ENCODE data around the gene GAS5.
"Not testable (repeated sequence)": the region's sequence is repeated elsewhere in the genome, so short reads cannot be mapped to it uniquely, and the experiment has no call there.

Gene GAS5
- 365 reads per million, percentile 96 among the genes with 10 or more reads in this experiment for total RNA-seq

DNA sequence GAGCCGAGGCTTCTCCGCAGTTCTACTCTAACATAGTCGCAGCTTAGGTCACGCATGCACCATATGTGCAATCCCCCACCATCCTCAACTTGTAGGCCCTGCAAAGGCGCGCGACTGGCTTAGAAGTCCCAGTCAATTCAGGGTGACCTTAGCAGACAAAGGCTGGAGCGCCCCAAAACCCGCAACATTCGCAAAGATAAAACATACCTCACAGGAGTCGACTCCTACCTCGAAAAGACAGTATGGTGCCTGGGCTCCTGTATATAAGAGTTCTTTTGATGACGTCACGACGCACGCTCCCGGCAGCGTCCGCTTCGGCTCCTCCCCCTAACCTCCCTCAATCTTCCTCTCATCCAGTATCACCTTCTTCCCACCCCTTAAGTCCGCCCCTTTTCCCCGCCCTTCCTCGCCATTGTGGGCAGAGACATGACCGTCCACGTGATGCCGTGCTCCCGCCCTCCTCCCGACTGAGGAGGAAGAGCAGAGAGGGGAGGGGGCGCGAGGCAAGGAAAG, at the start of gene GAS5:
TSS of gene GAS5 (minus strand) at position 237 of the 513 bp plus-strand sequence.
- DNase-seq = peak; percentile 98

DNA sequence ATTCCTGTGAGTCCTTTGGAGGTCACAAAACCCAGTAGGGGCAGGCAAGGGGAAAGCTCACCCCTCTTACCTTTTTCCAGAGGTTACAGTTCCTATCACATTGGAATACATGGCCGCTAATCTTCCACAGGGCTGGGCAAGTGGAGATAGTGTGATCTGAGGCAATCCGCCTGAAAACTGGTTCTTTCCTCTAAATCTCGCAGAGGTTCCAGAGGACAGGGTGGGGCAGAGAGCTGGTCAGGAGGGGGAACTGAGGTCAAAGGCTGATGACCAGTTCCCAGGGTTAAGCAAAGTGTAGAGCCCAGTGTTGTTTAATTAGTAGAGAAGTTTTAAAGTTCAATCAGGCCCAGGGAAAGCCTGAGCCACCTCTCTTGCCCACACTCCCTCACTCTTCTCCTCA, 49.4 kb upstream of the GAS5 start, which contains the start of gene SERPINC1:
TSS of gene SERPINC1 (minus strand) at position 179 of the 400 bp plus-strand sequence. CDS start at position 111, 68 bp downstream.
- no peak for DNase-seq

DNA sequence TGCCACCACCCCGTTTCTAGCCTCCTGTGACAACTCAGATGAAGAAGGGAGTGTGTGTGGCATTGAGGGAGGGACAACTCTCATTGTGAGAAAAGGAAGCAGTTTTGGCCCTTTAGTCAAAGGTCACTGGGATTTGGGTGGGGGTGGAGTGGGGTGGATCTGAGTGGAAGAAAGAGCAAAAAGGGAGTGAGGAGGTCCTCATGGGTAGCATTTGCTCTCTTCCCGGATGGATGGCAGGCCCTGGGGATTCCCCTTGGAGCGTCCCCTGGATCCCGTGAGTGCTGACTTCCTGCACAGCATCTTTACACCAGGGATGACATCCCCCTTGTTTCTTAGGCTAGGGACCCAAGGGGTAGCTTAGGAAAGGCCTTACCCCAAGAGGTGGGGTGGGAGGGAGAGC, 48.9 kb upstream of the GAS5 start:
- DNase-seq = no peak

- DNase-seq = no peak
These were observed 47.8 kb upstream of the GAS5 start for GRCh38 chr1:173915596-173915995.

GRCh38 chr1:173914366-173914871, 46.6 kb upstream of the GAS5 start:
- no peak for DNase-seq

DNA sequence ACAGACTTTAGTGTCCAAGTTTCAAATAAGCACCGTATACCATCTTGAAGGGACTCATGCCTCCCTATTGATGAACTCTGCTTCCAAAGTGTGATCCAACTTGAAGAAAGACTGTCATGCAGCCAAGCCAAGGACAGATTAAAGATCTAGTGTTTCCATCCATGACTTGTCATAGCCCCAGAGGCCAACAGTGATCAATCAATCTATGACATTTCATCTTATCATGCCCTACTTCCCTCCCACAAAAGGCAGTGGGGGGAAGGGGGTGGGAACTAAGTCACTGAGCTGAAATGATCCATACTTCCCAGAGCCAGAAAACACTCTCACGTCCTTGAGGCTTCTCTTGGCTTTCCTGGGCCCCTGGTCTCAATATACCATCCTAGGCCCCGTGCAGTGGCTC, 45.3 kb upstream of the GAS5 start:
- no peak for DNase-seq

DNA sequence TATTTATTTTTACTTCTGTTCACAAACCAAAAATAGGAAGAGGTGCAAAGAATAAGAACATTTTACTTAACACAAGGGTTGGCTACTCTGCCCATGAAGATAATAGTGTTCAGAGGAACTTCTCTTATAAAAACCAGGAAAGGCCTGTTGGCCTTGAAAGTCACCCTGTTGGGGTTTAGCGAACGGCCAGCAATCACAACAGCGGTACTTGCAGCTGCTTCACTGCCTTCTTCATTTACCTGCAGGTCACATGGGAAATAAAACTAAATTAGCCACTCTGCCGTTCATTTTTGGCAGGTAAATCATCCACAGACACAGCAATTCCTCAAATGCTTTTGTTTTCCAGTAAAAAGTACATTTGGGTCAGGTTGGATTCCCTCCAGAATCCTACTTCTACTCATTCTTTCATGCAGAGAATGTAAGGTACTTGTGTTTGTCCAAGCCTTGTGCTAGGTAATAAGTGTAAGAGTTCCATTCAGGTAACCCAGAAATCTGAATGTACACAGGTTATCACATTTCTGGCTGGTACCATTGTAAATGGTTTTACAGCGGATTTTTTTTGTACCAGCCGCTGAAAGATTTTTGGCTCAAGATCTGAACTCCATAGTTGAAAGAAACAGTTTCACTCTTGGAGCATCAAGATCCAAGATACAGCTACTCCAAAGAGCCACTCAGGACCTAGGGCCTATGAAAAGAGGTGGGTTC, 36.2 kb upstream of the GAS5 start:
- DNase-seq = no peak

DNA sequence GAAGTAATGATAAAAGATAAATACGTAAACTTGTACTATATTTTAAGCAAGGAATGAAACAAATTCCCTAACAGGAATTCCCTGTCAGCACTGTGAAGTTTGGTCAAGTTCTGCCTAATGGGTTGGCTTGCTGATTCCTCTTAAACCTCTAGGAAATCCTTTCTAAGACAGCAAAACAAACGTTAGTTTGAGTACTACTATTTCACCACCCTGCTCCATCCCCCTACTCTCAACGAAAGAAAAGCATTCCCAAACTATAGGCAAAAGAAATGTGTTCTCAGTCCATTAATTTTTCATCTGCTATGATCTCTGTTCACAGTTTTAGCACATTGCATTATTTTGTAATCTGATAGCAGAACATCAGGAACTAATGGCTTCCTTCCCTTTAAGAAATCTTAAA, 33.2 kb upstream of the GAS5 start:
- DNase-seq = no peak

GRCh38 chr1:173900427-173900826, 32.6 kb upstream of the GAS5 start:
- DNase-seq = no peak

DNA sequence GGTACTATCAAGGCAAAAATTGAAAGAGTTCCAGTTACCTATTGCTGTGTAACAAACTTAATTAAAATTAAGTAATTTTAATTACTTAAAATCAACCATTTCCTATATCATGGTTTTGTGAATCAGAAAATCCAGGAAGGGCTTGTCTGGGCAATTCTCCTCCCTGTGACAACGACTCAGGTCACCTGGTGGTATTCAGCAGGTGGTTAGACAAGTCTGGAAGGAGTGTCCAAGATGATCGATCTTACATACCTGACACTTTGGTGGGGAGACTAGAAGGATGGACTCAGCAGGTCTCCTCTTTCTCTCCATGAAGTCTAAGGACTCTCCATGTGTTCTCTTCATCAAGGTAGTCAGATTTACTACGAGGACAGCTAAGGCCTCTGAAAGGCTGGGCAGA, 26.4 kb upstream of the GAS5 start:
- no peak for DNase-seq

DNA sequence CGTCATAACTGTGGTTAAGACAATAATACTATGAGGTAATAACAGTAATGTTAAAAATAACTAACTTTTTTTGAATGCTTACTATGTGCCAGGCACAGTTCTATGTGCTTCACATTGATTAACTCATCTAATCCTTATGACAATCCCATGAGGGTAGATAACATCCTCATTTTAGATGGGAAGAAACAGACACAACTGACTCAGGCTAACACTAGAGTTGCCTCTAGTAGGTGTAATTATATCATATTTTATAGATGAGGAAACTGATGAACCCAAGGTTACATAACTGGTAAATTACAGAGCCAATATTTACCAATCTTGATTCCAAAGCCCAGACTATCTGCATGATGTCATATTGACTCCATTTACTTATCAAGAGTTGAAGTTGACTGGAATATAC, 25.8 kb upstream of the GAS5 start:
- no peak for DNase-seq

- DNase-seq = no peak
These were observed 22.1 kb upstream of the GAS5 start for GRCh38 chr1:173889885-173890284.

- DNase-seq = no peak
These were observed 21.0 kb upstream of the GAS5 start for GRCh38 chr1:173888749-173889148.

DNA sequence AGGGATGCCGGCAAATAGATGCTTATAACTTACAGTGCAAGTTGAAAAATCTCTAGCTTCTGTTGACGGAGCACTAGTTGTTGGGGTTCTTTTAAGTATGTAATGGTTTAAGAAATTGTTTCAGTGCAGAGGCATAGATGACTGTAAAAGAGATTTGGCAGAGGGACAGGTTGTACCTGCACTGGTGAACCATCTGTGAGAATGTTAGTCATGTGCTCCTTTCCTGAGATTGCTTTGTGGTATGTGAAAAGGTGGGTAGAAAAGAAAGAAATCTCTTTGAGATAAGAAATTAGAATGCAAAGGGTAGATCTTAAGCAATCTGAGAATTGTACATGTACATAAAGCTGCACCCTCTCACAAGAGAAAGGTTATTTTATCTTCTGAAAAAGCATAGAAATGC, 19.8 kb upstream of the GAS5 start:
- DNase-seq = no peak

DNA sequence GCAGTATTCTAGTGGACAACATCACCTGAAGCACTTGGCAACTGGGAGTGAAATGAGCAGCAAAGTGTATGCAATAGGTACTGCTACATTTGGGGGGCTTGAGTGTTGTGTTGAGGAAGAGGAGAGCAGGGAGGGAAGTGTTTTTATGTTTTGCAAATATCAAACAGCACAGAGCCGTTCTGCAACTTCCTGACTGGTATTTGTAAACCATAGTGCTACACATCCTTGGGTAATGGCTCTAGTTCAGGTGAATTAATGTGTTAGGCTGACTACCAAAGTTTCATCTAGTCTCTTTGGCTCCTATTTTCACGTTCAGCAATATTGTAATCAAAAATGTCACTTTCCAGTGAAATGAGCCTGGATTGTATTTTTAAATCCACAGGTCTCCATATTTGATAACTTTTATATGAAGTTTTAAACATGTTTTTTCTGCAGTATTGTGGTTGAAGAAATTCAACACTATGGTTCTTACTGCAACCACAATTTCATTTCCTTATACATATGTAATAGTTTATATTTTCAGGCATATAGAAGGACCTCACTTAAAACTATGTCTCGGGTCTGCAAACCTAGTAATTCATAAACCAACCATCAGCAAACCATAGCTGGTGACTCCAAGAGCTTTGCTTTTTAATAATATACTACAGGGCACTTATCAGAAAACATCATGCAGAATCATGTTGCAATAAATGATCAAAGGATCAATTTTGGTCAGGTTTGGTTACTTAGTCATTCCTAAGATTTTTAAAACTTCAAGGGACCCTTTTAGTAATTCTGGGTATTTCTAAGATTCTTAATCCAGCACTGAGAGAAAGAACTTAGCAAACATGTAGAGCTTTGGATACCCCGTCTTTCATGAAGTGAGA, 19.2 kb upstream of the GAS5 start:
- no peak for DNase-seq

GRCh38 chr1:173884701-173885100, 16.9 kb upstream of the GAS5 start:
- DNase-seq = no peak

DNA sequence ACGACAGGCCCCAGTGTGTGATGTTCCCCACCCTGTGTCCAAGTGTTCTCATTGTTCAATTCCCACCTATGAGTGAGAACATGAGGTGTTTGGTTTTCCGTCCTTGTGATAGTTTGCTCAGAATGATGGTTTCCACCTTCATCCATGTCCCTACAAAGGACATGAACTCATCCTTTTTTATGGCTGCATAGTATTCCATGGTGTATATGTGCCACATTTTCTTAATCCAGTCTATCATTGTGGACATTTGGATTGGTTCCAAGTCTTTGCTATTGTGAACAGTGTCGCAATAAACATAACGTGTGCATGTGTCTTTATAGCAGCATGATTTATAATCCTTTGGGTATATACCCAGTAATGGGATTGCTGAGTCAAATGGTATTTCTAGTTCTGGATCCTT, 13.3 kb upstream of the GAS5 start:
- not testable (repeated sequence) for DNase-seq

- DNase-seq = no peak
These were observed 10.5 kb upstream of the GAS5 start for GRCh38 chr1:173878251-173878650.

GRCh38 chr1:173876732-173877131, 8.9 kb upstream of the GAS5 start:
- DNase-seq = no peak

DNA sequence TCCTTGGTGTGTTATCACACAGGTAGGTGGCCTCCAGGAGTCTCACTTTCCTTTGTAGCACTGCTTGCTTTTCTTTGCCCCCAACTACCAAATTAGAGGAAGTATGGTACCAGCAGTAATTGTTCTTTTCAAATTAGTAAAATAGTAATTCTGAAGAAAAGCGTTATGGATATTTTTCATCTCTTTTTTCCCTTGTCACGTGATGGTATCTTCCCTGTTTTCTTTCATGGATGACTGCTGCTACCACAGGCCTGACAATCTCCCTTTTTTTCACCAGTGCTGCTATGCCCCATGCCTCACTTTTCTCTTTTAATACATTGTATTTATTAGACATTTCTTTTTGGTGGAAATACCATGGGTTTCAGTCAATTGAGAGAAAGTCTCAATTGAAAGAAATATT, 3.7 kb upstream of the GAS5 start:
- DNase-seq = no peak

DNA sequence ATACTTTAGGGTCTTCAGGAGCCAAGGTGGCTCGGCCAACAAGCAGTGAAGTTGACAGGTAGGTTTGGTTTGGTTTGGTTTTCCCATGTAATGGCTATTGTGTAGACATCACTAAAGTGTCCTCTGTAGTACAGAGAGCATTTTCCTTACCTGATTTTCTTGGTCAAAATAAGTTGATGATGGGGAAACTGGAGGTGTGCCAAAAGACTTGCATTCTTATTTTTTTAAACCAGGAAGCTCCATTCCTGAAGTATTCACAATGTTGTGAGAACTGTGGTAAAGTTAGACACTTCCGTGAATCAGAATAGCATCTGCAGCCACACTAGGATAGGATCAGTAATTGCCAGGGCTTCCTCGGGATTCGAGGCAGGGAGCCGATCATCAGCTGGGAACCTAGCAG, 3.3 kb upstream of the GAS5 start:
- DNase-seq = no peak

- no peak for DNase-seq
These were observed 2.7 kb upstream of the GAS5 start for GRCh38 chr1:173870252-173871075.

DNA sequence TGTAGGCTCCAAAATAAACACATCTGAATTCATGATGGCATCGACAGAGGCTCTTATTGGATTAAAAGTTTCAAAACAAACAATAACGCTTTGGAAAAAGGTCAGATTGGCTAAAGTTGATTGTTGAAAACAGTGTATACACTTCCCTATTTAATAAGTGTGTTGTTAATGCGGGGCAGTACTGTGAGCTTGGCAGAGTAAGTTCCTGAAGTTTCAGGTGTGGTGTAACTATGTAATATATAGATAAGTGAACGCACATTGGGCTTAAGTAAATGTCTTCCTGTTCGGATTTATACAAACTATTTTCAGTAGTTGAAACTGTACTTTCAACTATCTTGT, 1.2 kb upstream of the GAS5 start:
- no peak for DNase-seq

Measured in effector CD4-positive, alpha-beta T cell (primary cell).